Choroid plexus epithelial cell (primary cell): ENCODE results near the gene CDKN1C.

Experiments used
- DNase-seq: peaks from one replicate; pipeline ENCODE4 v3.0.0-alpha.2; 2010; ENCODE audit warnings: low read depth
- H3K4me3 ChIP-seq: 2 replicates; pipeline ENCODE4 v1.5.1; 2011; ENCODE audit warnings: low read depth, mild to moderate bottlenecking, control low read depth, low read length, moderate library complexity
- CTCF ChIP-seq: conservative IDR thresholded peaks from 2 replicates; pipeline ENCODE4 v1.5.1; 2011; ENCODE audit warnings: low read depth, mild to moderate bottlenecking, control low read depth, inconsistent platforms, low read length, moderate library complexity

CDKN1C gene

GRCh38 chr11:2931420-2931746 lies 45.8 kb upstream of the CDKN1C start:
- no peak for TF ChIP-seq CTCF

GRCh38 chr11:2930704-2931419 lies 45.3 kb upstream of the CDKN1C start:
- peak; percentile 46 for DNase-seq
- peak; percentile 57 for TF ChIP-seq CTCF
- H3K4me3 ChIP-seq: peak overlapping the region; percentile 81

More at GRCh38 chr11:2931420-2931746, 45.8 kb upstream of the CDKN1C start:
- DNase-seq: no peak
- no peak overlapping the region for H3K4me3 ChIP-seq

- peak; percentile 61 for DNase-seq
- peak; percentile 54 for TF ChIP-seq CTCF
- peak overlapping the region; percentile 81 for H3K4me3 ChIP-seq
These were observed 44.6 kb upstream of the CDKN1C start for GRCh38 chr11:2929950-2930703.

GRCh38 chr11:2929531-2929949 lies 44.0 kb upstream of the CDKN1C start:
- no peak for TF ChIP-seq CTCF
- peak; percentile 82 for DNase-seq
- H3K4me3 ChIP-seq: peak overlapping the region; percentile 81

- peak; percentile 74 for DNase-seq
- TF ChIP-seq CTCF: no peak
- H3K4me3 ChIP-seq: peak within 1 kb of the TSS; percentile 81
These were observed 43.3 kb upstream of the CDKN1C start, which contains the start of gene PHLDA2 for GRCh38 chr11:2928605-2929530. PHLDA2 (minus strand) TSS chr11:2929420; CDS start chr11:2929364, 56 bp downstream.

GRCh38 chr11:2927851-2928604 lies 42.5 kb upstream of the CDKN1C start:
- peak; percentile 14 for TF ChIP-seq CTCF
- H3K4me3 ChIP-seq: peak overlapping the region; percentile 81
- DNase-seq: peak; percentile 56
